PC-3 (cell line): ENCODE data around the gene TNNT2.

Experiments used
- EZH2 ChIP-seq: fragments of 300-600 bp; sonication (generic); IDR thresholded peaks from one replicate; pipeline ENCODE4 v1.6.1; 2017; ENCODE audit warnings: antibody characterized with exemption, mild to moderate bottlenecking, low read length; ENCODE audit not compliant: unreplicated experiment
- EZH2phosphoT487 ChIP-seq: fragments of 300-600 bp; sonication (generic); IDR thresholded peaks from 2 replicates; pipeline ENCODE4 v1.6.1; 2018; ENCODE audit warnings: mild to moderate bottlenecking, antibody characterized with exemption, low read length, borderline replicate concordance
- TF ChIP-seq, protein P1 (sequence below): fragments of 300-600 bp; sonication (generic); conservative IDR thresholded peaks from 2 replicates; pipeline ENCODE4 v1.5.1; 2017; ENCODE audit warnings: antibody characterized with exemption, low read depth, mild to moderate bottlenecking, low read length

DNA sequence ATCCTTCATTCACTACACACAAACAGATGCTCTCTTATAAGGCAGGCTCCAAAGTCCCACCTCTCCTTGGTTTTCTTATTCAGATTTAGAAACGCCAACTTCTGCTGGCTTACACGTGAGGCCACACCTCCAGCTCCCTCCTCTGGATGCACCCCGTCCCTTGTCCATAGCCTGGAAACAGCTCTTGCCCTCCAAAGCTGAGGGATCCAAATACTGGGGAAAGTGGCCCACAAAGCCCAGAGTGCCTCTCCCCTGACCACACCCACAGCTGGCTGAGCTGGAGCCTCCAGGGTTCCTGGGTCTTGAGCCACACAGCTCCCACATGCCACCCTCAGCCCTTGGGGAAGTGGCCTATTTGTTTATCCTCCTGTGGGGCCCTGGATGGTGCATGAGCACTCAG lies 17.1 kb upstream of the TNNT2 start:
- TF ChIP-seq, protein P1, sequence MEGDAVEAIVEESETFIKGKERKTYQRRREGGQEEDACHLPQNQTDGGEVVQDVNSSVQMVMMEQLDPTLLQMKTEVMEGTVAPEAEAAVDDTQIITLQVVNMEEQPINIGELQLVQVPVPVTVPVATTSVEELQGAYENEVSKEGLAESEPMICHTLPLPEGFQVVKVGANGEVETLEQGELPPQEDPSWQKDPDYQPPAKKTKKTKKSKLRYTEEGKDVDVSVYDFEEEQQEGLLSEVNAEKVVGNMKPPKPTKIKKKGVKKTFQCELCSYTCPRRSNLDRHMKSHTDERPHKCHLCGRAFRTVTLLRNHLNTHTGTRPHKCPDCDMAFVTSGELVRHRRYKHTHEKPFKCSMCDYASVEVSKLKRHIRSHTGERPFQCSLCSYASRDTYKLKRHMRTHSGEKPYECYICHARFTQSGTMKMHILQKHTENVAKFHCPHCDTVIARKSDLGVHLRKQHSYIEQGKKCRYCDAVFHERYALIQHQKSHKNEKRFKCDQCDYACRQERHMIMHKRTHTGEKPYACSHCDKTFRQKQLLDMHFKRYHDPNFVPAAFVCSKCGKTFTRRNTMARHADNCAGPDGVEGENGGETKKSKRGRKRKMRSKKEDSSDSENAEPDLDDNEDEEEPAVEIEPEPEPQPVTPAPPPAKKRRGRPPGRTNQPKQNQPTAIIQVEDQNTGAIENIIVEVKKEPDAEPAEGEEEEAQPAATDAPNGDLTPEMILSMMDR, result no peak
- TF ChIP-seq EZH2phosphoT487 (no peak), EZH2 (no peak)
